Measurements from ENCODE around the gene TMA7.

- TF ChIP-seq CTCF (IDR thresholded peaks at IDR 0.05), result no peak
- TF ChIP-seq POLR2A (IDR thresholded peaks at IDR 0.05), result no peak
These were observed 37.8 kb upstream of the TMA7 start for GRCh38 chr3:48402281-48402732.
